Pons (tissue), 1 donor: ENCODE data around the gene SULT1B1.

Source experiments
- DNase-seq: peaks from one replicate; pipeline ENCODE4 v3.0.0-alpha.2; 2016; ENCODE audit warnings: low spot score

The SULT1B1 gene

DNA sequence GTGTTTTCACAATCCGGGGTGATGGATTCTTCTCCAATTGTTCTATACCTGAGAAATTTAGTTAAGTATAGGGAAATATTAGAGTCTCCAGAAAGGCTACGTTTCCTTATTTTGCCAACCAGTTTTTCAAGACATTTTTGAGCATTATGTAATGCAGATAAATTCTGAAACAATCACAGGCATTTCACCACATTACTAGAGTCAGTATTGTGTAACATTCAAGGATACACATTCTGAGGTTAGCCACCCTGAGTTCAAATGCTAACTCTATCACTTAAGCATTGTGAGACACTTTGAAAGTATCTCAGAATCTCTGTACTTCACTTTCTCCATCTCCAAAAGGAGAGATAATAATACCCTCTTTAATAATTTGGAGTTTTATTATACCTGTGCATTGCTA lies 10.6 kb downstream of the SULT1B1 start:
- no peak for DNase-seq

DNA sequence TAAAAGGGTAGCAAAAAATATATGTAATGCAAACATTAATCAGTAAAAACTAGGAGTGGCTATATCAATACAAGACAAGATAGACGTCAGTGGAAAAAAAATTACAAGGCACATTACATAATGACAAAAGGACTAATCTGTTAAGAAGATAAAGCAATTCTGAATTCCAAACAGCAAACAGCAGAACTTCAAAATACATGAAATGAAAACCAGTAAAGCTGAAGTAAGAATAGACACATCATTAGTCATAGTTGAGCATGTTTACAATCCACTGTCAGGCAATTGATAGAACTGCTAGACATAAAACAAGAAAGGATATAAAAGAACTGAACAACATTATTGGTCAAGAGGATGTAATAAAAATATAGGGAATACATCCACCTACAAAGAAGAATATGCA lies 12.2 kb downstream of the SULT1B1 start:
- DNase-seq = no peak

DNA sequence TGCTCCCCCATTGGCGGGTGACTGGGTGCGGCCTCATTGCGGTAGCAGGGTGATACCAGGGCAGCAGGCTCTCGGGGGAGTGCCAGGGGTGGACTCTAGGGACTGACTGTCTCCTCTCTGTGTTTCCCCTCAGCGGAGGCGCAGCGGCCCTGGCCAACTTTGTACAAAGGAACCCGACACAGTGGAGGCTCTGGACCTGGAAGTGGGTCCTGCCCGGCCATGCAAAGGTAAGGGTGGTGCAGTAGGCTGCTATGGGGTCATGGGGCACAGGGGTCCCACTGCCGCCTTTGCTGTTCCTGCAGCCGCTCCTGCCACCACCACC lies 16.3 kb downstream of the SULT1B1 start:
- DNase-seq = no peak

DNA sequence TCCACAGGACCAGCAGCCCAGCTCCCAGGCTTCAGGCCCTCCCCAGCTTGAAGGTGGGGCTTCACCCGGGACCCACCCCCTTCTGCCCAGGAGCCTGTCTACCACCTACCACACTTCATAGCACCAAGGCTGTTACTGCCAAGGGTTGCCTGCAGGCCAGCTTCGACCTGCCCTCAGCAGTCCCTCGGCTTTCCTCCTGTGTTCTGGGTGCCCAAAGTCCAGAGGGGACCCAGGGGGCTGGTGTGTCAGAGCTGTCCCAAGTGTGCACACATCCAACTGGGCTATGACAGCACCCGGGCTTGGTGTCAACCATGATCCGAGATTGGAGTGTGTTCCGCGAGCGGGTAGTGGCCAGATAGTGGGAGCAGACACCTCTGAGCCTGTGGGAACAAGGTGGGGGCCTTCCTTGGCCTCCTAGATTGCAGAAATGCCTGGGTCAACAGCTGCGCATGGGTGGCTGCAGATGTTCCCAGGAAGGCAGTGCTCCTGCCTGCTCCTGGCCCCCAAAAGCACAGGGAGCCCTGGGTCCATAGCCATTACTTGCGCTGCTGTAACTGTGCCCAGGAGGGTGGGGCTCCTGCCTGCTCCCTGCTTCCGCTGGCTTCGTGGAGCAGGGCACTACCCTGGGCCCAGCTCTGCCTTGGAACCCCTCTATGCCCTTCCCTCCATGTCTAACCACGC lies 16.8 kb downstream of the SULT1B1 start:
- DNase-seq = no peak

DNA sequence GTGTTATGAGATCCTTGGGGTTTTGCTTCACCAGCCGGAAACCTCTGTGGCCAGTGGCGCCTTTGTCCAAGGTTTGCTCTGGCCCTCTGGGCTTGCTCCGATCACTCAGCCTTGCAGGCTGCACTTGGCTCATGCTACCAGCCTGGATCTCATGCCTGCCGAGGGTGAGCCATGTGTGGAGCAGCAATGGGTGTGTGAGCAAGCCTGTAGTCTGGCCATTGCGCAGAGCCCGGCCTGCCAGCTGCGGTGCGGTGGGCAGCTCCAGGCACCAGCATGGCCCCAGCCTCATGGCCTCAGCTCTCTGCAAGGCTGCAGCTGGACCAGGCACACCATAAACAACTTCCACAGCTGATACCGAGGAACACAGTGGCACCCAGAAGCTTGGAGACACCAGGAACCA lies 17.8 kb downstream of the SULT1B1 start:
- no peak for DNase-seq

- DNase-seq = no peak
Observed at GRCh38 chr4:69738872-69739271, 21.5 kb downstream of the SULT1B1 start.

DNA sequence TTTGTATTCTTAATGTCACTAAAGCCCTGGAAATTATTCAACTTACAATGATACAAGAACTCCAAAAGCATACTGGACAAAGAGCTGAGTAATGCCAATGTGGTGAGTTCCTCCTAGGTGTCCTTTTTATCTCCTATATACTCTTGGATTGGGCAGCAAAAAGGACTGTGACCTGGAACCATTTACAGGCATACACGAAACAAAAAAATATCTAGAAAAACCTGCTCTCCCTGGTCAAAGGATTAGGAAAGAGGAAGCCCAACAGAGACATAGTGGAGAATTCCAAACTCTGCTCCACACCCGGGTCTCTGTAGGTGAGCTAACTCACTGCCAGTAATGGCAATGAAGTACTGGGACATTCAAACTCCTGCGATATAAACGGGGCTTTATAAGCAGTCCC lies 25.3 kb downstream of the SULT1B1 start:
- DNase-seq = no peak

DNA sequence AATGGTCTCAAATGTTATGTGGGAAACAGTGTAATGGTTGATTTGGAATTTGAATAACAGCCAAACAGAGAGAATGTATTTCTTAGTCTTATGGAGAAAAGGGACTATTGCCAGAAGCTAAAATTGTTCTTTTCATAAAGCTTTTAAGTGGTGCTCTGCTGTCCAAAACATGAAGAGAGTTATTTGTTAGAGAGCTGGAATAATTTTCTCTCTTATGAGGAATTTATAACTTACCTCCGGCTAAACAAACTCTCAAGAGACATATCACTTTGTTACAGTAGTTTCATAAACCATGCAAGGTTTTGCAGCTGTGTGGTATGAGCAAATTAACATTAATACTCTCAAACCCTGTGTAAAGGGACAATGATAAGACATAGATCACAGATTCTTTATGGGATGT lies 28.6 kb downstream of the SULT1B1 start:
- no peak for DNase-seq

DNA sequence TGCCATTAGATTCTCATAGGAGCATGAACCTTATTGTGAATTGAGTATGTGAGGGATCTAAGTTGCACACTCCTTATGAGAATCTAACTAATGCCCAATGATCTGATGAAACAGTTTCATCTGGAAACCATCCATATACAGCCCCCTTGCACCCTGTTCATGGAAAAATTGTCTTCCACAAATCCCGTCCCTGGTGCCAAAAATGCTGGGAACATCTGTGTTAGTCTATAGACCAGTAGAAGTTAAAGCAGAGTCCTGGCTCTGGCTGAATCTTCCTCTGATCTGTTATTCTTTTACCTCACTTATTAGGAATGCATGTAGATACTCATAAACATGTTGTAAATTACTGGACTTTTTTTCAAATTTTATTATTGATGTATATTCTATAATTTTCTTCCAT lies 29.2 kb downstream of the SULT1B1 start:
- DNase-seq = no peak

- no peak for DNase-seq
Observed at GRCh38 chr4:69730002-69730401, 30.4 kb downstream of the SULT1B1 start.

- DNase-seq = no peak
Observed at GRCh38 chr4:69727926-69728325, 32.5 kb downstream of the SULT1B1 start.

DNA sequence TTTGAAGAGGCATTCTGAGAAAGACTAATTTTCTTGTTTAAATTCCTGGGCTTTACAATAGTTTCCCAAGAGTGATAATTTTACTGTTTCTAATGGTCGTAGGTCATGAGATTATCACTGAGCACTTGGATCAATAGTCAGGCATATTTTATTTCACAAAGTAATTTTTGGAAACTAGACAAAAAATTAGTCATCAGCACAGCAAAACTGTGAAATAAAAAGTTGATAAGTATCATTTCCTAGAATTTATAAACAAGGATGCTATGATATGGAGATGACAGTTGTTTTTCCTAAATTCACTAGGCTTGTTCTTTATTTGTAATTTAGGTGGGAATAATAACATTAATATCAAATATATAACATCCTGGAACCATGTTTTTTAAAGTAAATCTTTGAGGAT lies 33.0 kb downstream of the SULT1B1 start:
- no peak for DNase-seq

- no peak for DNase-seq
Observed at GRCh38 chr4:69726971-69727370, 33.4 kb downstream of the SULT1B1 start.

- DNase-seq = no peak
Observed at GRCh38 chr4:69718396-69719271, 41.8 kb downstream of the SULT1B1 start.

DNA sequence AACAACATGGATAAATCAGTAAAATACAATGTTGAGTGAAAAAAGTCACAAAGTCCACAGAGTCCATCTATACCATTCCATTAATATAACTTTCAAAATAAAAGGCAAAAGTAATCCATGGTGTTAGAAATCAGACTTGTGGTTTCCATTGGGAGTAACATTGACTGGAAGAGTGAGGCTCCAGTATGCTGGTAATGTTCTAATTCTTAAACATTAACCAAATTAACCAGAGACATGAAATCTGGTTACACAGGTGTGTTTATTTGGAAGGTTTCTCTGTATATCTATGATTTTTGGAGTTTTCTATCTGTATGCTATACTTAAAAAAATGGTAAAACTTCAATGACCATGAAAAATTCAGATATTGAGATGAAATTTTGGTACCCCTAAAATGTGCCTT lies 42.6 kb downstream of the SULT1B1 start:
- DNase-seq = no peak

DNA sequence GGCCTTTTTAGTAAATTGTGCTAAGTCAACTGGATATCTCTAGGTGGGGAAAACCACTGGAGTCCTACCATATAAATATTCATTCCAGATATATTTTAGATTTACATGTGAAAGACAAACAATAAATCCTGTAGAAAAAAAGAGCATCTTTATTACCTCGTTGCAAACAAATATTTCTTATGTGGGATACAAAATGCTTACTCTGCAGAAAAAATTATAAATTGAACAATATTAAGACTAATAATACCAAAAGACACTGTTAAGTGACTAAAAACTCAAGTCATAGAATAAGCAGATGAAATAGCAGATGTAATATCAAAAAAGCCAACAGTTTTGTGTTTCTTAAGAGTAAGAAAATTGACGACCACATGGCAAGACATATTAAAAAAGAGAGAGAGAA lies 43.8 kb downstream of the SULT1B1 start:
- DNase-seq = no peak

- no peak for DNase-seq
Observed at GRCh38 chr4:69714086-69714485, 46.3 kb downstream of the SULT1B1 start.

DNA sequence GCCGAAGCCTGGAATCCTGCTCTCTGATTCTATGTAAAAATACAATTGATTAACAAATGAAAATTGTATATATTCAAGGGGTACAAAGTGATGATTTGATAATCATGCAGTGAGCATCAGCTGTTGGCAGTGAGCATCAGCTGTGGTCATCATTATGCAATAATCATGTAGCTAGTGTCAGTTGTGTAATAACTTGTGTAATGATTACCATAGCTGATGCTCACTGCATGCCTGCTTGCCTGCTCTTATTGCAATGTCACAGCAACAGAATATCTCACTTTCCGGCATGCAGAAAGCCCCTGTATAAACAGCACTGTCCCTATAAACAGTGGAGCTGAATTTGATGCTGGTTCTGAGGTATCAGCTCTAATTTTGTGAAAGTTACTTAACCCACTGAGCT lies 46.8 kb downstream of the SULT1B1 start:
- DNase-seq = no peak

- DNase-seq = no peak
Observed at GRCh38 chr4:69710580-69710979, 49.8 kb downstream of the SULT1B1 start.

DNA sequence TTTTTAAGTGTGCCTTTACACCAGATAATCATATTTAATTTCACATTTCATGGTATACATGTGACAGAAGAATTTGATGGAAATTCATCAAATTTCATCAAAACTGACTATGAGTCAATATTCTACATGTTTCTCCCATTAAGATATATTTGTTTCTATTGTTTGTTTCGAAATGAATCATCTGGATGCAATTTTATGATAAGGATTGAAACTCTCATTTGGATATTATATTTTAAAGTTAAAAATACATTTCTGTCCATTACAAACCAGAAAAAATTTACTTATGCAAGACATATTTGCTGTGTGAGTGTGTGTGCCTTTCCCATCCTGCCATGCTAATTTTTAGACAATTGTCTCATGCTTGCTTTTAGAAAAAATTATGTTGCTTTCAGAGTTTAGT lies 52.2 kb downstream of the SULT1B1 start:
- DNase-seq = no peak

DNA sequence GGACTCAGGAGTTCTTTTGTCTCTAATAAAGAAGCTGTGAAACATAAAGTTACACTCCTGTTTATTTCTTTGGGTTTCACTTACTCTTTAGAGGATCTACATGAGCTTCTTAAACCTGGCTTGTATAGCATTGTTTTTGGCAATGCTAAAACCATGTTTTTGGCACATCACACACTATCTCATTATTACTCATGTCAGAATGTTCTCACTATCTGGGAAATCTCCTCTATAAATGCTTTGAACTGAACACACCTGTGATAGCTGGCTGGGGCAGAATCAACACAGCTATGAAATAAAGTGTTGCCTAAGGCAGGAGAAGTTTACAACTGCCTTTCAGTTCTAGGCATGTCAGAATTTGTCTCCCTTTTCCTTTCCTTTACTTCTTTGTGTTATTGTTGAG lies 52.6 kb downstream of the SULT1B1 start:
- DNase-seq = no peak

- no peak for DNase-seq
Observed at GRCh38 chr4:69702201-69702600, 58.2 kb downstream of the SULT1B1 start.

- no peak for DNase-seq
Observed at GRCh38 chr4:69701696-69702095, 58.7 kb downstream of the SULT1B1 start.
